ENCODE results near the gene INPP4B. TPM values are rescaled to one million over a fixed set of nuclear protein-coding genes. Genes with fewer than 3 reads are reported as not detected.

Gene INPP4B
- total RNA-seq, 1 experiment from 2014 or later = 0.07 TPM

GRCh38 chr4:142393127-142393526 lies 453.0 kb downstream of the INPP4B start:
- no CpG with 5 or more reads among the region's 4 CpGs for WGBS (ENCODE audit: extremely low coverage, insufficient read length, low lambda C conversion rate)
- Histone ChIP-seq H3K9me3 (ENCODE audit: control insufficient read depth, low read depth, low read length) (no peaks in the 10 kb centered on the region), H2BK12ac (ENCODE audit: insufficient read length, low read depth, low read length) (no peak overlapping the region), H3K27me3 (ENCODE audit: insufficient read depth, low read length) (no peaks in the 10 kb centered on the region), H2AFZ (ENCODE audit: low read length) (no peak overlapping the region), H4K8ac (replicated peaks; ENCODE audit: insufficient read length, low read depth, low read length) (no peak overlapping the region), H3T11ph (ENCODE audit: low read length) (no peak overlapping the region), H3K27ac (ENCODE audit: insufficient read length, low read depth, low read length) (no peak overlapping the region), H3K23me2 (ENCODE audit: insufficient read length, low read depth, low read length, poor library complexity, severe bottlenecking) (no peaks in the 10 kb centered on the region), H4K20me1 (ENCODE audit: control insufficient read depth, insufficient read depth, insufficient read length) (no peaks in the 10 kb centered on the region), H3K4me2 (ENCODE audit: insufficient read depth, insufficient read length, low read length) (no peak overlapping the region), H3K14ac (ENCODE audit: insufficient read depth, low read length) (no peak overlapping the region), H4K91ac (ENCODE audit: insufficient read length, low read depth, low read length) (no peak overlapping the region), H3K4ac (ENCODE audit: low read depth, low read length) (no peak overlapping the region), H2AK5ac (ENCODE audit: insufficient read length, low read length) (no peak overlapping the region), H3K79me2 (ENCODE audit: insufficient read depth, low read length) (no peaks in the 10 kb centered on the region), H3K4me1 (ENCODE audit: insufficient read depth, low read length) (no peaks in the 10 kb centered on the region; the same call in 1 of the 2 replicates), H2BK120ac (ENCODE audit: low read depth, low read length, poor library complexity, severe bottlenecking) (no peak overlapping the region), H3K79me1 (ENCODE audit: insufficient read depth, low read depth, low read length, poor library complexity, severe bottlenecking) (no peaks in the 10 kb centered on the region), H3K18ac (ENCODE audit: insufficient read length, low read depth, low read length) (no peak overlapping the region), H2BK5ac (ENCODE audit: insufficient read length, low read length) (no peak overlapping the region), H3K56ac (ENCODE audit: insufficient read length, low read depth, low read length) (no peak overlapping the region), H2BK15ac (ENCODE audit: low read depth, low read length) (no peak overlapping the region), H3K23ac (ENCODE audit: insufficient read length, low read depth, low read length) (no peak overlapping the region), H2BK20ac (ENCODE audit: low read depth, low read length, poor library complexity, severe bottlenecking) (no peak overlapping the region), H4K5ac (ENCODE audit: insufficient read length, low read depth, low read length) (no peak overlapping the region), H3K9ac (ENCODE audit: extremely low read depth, insufficient read length, low read length) (no peak overlapping the region)
- no peak for DNase-seq
- Mint-ChIP-seq H3K4me3 (no peak overlapping the region), H3K27ac (no peak overlapping the region), H3K27me3 (ENCODE audit: low read depth) (no peaks in the 10 kb centered on the region), H3K36me3 (ENCODE audit: insufficient read depth in 1 of 3, low read depth in 3 of 3) (no peaks in the 10 kb centered on the region), H3K4me1 (peaks cover 4 to 7% of the 10 kb centered on the region in 2 experiments; a peak in 2 of 4 replicates), H3K9me3 (no peaks in the 10 kb centered on the region)
- TF ChIP-seq, protein P1, sequence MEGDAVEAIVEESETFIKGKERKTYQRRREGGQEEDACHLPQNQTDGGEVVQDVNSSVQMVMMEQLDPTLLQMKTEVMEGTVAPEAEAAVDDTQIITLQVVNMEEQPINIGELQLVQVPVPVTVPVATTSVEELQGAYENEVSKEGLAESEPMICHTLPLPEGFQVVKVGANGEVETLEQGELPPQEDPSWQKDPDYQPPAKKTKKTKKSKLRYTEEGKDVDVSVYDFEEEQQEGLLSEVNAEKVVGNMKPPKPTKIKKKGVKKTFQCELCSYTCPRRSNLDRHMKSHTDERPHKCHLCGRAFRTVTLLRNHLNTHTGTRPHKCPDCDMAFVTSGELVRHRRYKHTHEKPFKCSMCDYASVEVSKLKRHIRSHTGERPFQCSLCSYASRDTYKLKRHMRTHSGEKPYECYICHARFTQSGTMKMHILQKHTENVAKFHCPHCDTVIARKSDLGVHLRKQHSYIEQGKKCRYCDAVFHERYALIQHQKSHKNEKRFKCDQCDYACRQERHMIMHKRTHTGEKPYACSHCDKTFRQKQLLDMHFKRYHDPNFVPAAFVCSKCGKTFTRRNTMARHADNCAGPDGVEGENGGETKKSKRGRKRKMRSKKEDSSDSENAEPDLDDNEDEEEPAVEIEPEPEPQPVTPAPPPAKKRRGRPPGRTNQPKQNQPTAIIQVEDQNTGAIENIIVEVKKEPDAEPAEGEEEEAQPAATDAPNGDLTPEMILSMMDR (conservative IDR thresholded peaks at IDR 0.05) = no peak

All from H9 (cell line).